Endothelial cell of umbilical vein (primary cell): ENCODE data around the gene OR2Y1. TPM values are rescaled to one million over a fixed set of nuclear protein-coding genes. Genes with fewer than 3 reads are reported as not detected.

Source experiments
- BruUV-seq: library from RNA; stranded (reverse); fragments of 400-500 nt; replicated peaks from 2 replicates; lab custom pipeline; 2021; lab: Mats Ljungman, UMichigan
- CTCF ChIA-PET: fragments of 300-600, 350-600 bp; sonication (Branson Sonifier 250); formaldehyde crosslinking; loops from one replicate; lab custom pipeline; 2021; ENCODE audit warnings: antibody characterized with exemption, inconsistent platforms; lab: Charles Lee
- POLR2A ChIA-PET: fragments of 300-600, 350-600 bp; sonication (Branson Sonifier 250); formaldehyde crosslinking; loops from one replicate; lab custom pipeline; 2021; ENCODE audit warnings: antibody characterized with exemption, inconsistent platforms; lab: Charles Lee
- DNase-seq: peaks from one replicate; pipeline ENCODE4 v3.0.0-alpha.2; 2011; ENCODE audit warnings: low read depth, low spot score
- FAIRE-seq: peaks from 2 replicates; lab custom pipeline; 2011; peaks lifted over from hg19 to GRCh38; lab: Jason Lieb, UNC
- H2AFZ ChIP-seq: 2 replicates; pipeline ENCODE4 v1.6.0; 2012; ENCODE audit warnings: low read depth, low read length, control low read depth, inconsistent platforms
- H3K27ac ChIP-seq: 2 replicates; pipeline ENCODE4 v1.5.1; 2011; ENCODE audit warnings: low read depth, mild to moderate bottlenecking, control low read depth, low read length, moderate library complexity; ENCODE audit not compliant: insufficient read depth
- H3K27me3 ChIP-seq, 2 experiments: 2 replicates each; pipeline versions ENCODE4 v1.6.0 to v1.6.1; 2011; ENCODE audit warnings: low read length in 2 of 2, mixed read lengths in 1 of 2; ENCODE audit not compliant: control insufficient read depth in 2 of 2, insufficient read depth in 2 of 2
- H3K36me3 ChIP-seq, 2 experiments: 2 replicates in 1 of 2; 3 replicates in 1 of 2; pipeline ENCODE4 v1.5.1; 2011; ENCODE audit warnings: low read length in 2 of 2, mild to moderate bottlenecking in 1 of 2, moderate library complexity in 1 of 2; ENCODE audit not compliant: control insufficient read depth in 2 of 2, insufficient read depth in 2 of 2; ENCODE audit errors: extremely low read depth in 1 of 2
- H3K4me1 ChIP-seq: 3 replicates; pipeline ENCODE4 v1.5.1; 2011; ENCODE audit warnings: mild to moderate bottlenecking, low read length; ENCODE audit not compliant: control insufficient read depth, insufficient read depth; ENCODE audit errors: extremely low read depth
- H3K4me2 ChIP-seq: 2 replicates; pipeline ENCODE4 v1.6.1; 2011; ENCODE audit warnings: low read length, control low read depth, mixed read lengths; ENCODE audit not compliant: insufficient read depth
- H3K4me3 ChIP-seq, 3 experiments: fragments of 200-600 bp in 1 of 3; sonication (generic), shearing (Covaris generic) in 1 of 3; replicated peaks in 1 of 3; 2 replicates each; pipeline ENCODE4 v1.5.1; 2011 to 2016; ENCODE audit warnings: control low read depth in 3 of 3, low read length in 3 of 3, mild to moderate bottlenecking in 2 of 3, inconsistent platforms in 1 of 3, low read depth in 1 of 3, moderate library complexity in 1 of 3; ENCODE audit not compliant: insufficient read depth in 1 of 3
- H3K79me2 ChIP-seq: 2 replicates; pipeline ENCODE4 v1.6.0; 2012; ENCODE audit warnings: low read length, inconsistent platforms; ENCODE audit not compliant: control insufficient read depth, insufficient read depth
- H3K9ac ChIP-seq: replicated peaks from 2 replicates; pipeline ENCODE3; 2011; ENCODE audit warnings: low read length, control low read depth; ENCODE audit not compliant: insufficient read depth; ENCODE audit errors: extremely low read depth
- H3K9me1 ChIP-seq: replicated peaks from 3 replicates; pipeline ENCODE4 v1.6.0; 2011; ENCODE audit warnings: mild to moderate bottlenecking, low read length; ENCODE audit not compliant: control insufficient read depth, insufficient read depth; ENCODE audit errors: extremely low read depth
- H3K9me3 ChIP-seq: replicated peaks from 2 replicates; pipeline ENCODE4 v1.5.1; 2012; ENCODE audit warnings: low read length, inconsistent platforms; ENCODE audit not compliant: control insufficient read depth, insufficient read depth
- H4K20me1 ChIP-seq: replicated peaks from 2 replicates; pipeline ENCODE3; 2011; ENCODE audit warnings: mild to moderate bottlenecking, low read length; ENCODE audit not compliant: control insufficient read depth, insufficient read depth; ENCODE audit errors: extremely low read depth
- CTCF ChIP-seq, 2 donors: IDR thresholded peaks; 1 replicate in 1 of 2; 2 replicates in 1 of 2; pipeline ENCODE4 v1.5.1; 2011; ENCODE audit warnings: low read length in 2 of 2, mild to moderate bottlenecking in 2 of 2, moderate library complexity in 2 of 2, control low read depth in 1 of 2, inconsistent platforms in 1 of 2, low read depth in 1 of 2; ENCODE audit not compliant: insufficient read depth in 1 of 2; ENCODE audit errors: extremely low read depth in 1 of 2
- EZH2 ChIP-seq: IDR thresholded peaks from 2 replicates; pipeline ENCODE4 v1.6.1; 2012; ENCODE audit warnings: borderline replicate concordance, low read depth, mild to moderate bottlenecking, moderate library complexity, low read length, inconsistent platforms; ENCODE audit not compliant: severe bottlenecking
- FOS ChIP-seq: IDR thresholded peaks from 2 replicates; pipeline ENCODE4 v1.6.1; 2011; ENCODE audit warnings: mild to moderate bottlenecking, low read length, moderate library complexity, borderline replicate concordance; ENCODE audit not compliant: insufficient read depth
- GATA2 ChIP-seq: IDR thresholded peaks from 2 replicates; pipeline ENCODE4 v1.7.0; 2011; ENCODE audit warnings: low read depth, mild to moderate bottlenecking, moderate library complexity, mixed read lengths, low read length; ENCODE audit not compliant: insufficient read length, insufficient read depth
- JUN ChIP-seq: IDR thresholded peaks from 2 replicates; pipeline ENCODE4 v1.6.1; 2011; ENCODE audit warnings: borderline replicate concordance, low read depth; ENCODE audit not compliant: insufficient read length, insufficient read depth
- MAX ChIP-seq: IDR thresholded peaks from 2 replicates; pipeline ENCODE4 v1.6.1; 2011; ENCODE audit not compliant: insufficient read depth, insufficient read length
- MYC ChIP-seq: IDR thresholded peaks from one replicate; pipeline ENCODE4 v1.6.1; 2011; ENCODE audit warnings: mild to moderate bottlenecking, low read depth, low read length
- POLR2A ChIP-seq: IDR thresholded peaks from 2 replicates; pipeline ENCODE4 v1.6.1; 2012; ENCODE audit warnings: low read depth, mild to moderate bottlenecking, control low read depth, low read length
- POLR2AphosphoS5 ChIP-seq: IDR thresholded peaks from 2 replicates; pipeline ENCODE4 v1.6.1; 2012; ENCODE audit warnings: low read depth, mild to moderate bottlenecking, control low read depth, low read length, moderate library complexity; ENCODE audit not compliant: insufficient read depth
- dilution Hi-C: fragments of 300-500 bp; cut with MboI; formaldehyde crosslinking; loops from one replicate; pipeline ENCODE4 v1.15.0; 2019; ENCODE audit warnings: low sequenced_read_pairs; ENCODE audit not compliant: extremely low pct_ligation_motif_present
- intact Hi-C: fragments of 100-400 bp; cut with micrococcal nuclease; formaldehyde crosslinking; loops from one replicate; pipeline ENCODE4 v1.10.0; 2022
- polyA plus RNA-seq, 4 experiments: library from polyadenylated mRNA; depleted of rRNA in 3 of 4; stranded (reverse) in 3 of 4; unstranded in 1 of 4; fragments of >200 nt; gene quantifications; 2 replicates each; pipeline versions ENCODE4 v1.2.1 to v1.2.3, GENCODE V29; 2011 to 2012; ENCODE audit warnings: missing spikeins in 1 of 4
- total RNA-seq: library from RNA; stranded (reverse); gene quantifications from 2 replicates; pipeline ENCODE4 v1.2.3, GENCODE V29; 2021

Gene OR2Y1
- total and polyA plus RNA-seq, 2 donors (not counting 3 experiments of a cell fraction or from before 2014, with no cell fraction given): not detected

- Histone ChIP-seq H3K27me3 (no peaks in the 10 kb centered on the region), H4K20me1 (no peaks in the 10 kb centered on the region), H3K27ac (no peak overlapping the region), H3K9me3 (no peaks in the 10 kb centered on the region), H3K4me1 (no peaks in the 10 kb centered on the region), H3K4me2 (no peak overlapping the region), H3K36me3 (no peaks in the 10 kb centered on the region), H3K9ac (no peak overlapping the region), H3K4me3 (no peak overlapping the region), H3K79me2 (no peaks in the 10 kb centered on the region), H3K9me1 (no peaks in the 10 kb centered on the region), H2AFZ (no peak overlapping the region)
- POLR2A ChIA-PET: no interaction called here
- no peak for DNase-seq
- TF ChIP-seq CTCF (IDR thresholded peaks at IDR 0.05; ENCODE audit: extremely low read depth in 1 of 2, insufficient read depth in 1 of 2, low read depth in 1 of 2, low read length in 2 of 2) (no peak), POLR2AphosphoS5 (no peak), MYC (no peak), MAX (no peak), JUN (no peak), GATA2 (no peak), EZH2 (no peak), FOS (no peak), POLR2A (no peak)
- CTCF ChIA-PET: interaction anchor here (0.6 kb wide), 1 partner anchor 21 kb away, joined by 3 read pairs; no protein-coding TSS in a partner anchor
- dilution Hi-C loops (no loop called here), intact Hi-C loops (no loop called here)
- no peak for FAIRE-seq
- no TSS peak for BruUV-seq
Observed at GRCh38 chr5:180739271-180739670, 587 bp downstream of the OR2Y1 start.
